Mammary epithelial cell (primary cell): ENCODE data around the gene AGMAT.
"Not testable (repeated sequence)": the region's sequence is repeated elsewhere in the genome, so short reads cannot be mapped to it uniquely, and the experiment has no call there.

ENCODE experiments used
- EZH2 ChIP-seq: IDR thresholded peaks from 2 replicates; pipeline ENCODE4 v1.6.1; 2012; ENCODE audit warnings: low read length, inconsistent platforms, borderline replicate concordance
- TF ChIP-seq, protein P1 (sequence below), 2 donors: IDR thresholded peaks in 1 of 2; conservative IDR thresholded peaks in 1 of 2; 2 replicates each; pipeline ENCODE4 v1.5.1; 2011 to 2012; ENCODE audit warnings: inconsistent platforms in 2 of 2, low read length in 2 of 2, mild to moderate bottlenecking in 2 of 2, control low read depth in 1 of 2, low read depth in 1 of 2; ENCODE audit not compliant: insufficient read depth in 1 of 2; ENCODE audit errors: extremely low read depth in 1 of 2

GRCh38 chr1:15603966-15604282 is 19.1 kb upstream of the AGMAT start:
- TF ChIP-seq, protein P1, sequence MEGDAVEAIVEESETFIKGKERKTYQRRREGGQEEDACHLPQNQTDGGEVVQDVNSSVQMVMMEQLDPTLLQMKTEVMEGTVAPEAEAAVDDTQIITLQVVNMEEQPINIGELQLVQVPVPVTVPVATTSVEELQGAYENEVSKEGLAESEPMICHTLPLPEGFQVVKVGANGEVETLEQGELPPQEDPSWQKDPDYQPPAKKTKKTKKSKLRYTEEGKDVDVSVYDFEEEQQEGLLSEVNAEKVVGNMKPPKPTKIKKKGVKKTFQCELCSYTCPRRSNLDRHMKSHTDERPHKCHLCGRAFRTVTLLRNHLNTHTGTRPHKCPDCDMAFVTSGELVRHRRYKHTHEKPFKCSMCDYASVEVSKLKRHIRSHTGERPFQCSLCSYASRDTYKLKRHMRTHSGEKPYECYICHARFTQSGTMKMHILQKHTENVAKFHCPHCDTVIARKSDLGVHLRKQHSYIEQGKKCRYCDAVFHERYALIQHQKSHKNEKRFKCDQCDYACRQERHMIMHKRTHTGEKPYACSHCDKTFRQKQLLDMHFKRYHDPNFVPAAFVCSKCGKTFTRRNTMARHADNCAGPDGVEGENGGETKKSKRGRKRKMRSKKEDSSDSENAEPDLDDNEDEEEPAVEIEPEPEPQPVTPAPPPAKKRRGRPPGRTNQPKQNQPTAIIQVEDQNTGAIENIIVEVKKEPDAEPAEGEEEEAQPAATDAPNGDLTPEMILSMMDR (conservative IDR thresholded peaks at IDR 0.05 in 1 of 2, IDR thresholded peaks at IDR 0.05 in 1 of 2; ENCODE audit: extremely low read depth in 1 of 2, insufficient read depth in 1 of 2, low read depth in 1 of 2, low read length in 2 of 2), result not testable (repeated sequence)
- TF ChIP-seq EZH2, result not testable (repeated sequence)
